ENCODE data around the gene ROBO1.

Gene ROBO1

DNA sequence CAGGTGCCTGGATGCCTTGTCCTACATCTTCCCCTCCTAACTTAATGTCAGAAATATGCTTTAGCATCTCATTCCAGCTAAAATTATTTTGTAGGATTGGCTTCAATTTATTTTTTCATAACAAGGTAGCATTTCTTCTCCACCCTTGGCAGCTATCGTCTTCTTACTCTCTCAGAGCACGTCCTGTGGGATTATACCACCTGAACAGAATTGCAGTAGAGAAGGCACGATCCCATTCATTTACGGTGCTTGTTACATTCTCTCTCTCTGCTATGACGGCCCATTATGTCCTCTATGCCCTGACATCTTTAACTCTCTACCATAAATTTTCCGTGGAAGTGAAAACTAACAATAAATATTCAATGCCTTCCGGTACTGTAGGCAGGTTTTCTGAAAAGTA lies 103.3 kb downstream of the ROBO1 start:
- no peak for DNase-seq

DNA sequence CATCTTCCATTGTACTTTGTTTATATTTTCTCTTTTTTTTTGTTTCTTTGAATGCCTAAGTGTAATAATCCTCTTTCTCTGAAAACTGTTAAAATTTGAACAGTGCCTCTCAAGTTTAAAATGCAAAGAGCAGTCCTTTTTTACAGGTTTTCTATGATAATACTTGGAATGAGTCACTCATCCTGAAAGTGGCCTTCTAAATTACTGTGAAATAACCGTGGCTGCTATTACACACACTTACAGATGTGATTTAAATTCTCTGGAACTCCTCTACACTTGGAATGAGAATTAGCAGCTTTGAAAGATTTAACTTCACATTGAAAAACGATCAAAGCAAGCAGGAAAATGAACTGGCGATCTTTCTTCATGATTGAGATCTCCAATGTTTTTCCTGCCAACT lies 105.9 kb downstream of the ROBO1 start:
- no peak for DNase-seq

DNA sequence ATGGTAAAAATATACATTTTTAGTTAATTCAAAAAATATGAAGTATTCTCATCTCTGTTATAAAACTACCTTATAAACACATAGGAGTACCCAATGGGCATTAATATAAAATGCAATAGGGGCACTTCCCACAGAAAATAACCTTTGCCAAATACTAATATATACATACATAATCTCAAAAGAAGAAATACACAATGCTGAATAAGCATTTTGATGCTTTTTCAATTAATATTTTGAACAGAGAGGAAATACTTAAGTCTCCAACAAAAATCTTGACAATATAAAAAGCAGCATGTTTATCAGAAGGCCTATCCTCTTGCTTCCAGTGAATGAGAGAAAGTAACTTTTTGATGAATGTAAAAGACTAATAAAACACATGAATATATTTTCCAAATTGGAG lies 110.7 kb downstream of the ROBO1 start:
- no peak for DNase-seq

DNA sequence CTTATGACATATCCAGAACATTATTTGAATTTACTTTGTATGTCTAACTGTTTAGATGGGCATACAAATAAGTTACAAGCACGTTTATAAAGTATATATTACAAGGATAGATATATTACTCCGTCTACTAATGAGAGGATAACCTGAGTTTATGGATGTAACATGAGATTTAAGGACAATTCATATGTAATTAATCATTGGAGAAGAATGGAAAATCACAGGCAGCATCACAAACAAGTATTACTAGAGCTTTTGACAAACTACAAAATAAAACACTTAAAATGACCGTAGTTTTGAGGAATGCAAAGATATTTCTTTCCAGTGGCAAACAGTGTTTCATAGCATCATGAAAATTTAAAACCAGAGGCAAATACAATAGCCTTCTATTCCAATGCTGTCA lies 113.8 kb downstream of the ROBO1 start:
- no peak for DNase-seq

DNA sequence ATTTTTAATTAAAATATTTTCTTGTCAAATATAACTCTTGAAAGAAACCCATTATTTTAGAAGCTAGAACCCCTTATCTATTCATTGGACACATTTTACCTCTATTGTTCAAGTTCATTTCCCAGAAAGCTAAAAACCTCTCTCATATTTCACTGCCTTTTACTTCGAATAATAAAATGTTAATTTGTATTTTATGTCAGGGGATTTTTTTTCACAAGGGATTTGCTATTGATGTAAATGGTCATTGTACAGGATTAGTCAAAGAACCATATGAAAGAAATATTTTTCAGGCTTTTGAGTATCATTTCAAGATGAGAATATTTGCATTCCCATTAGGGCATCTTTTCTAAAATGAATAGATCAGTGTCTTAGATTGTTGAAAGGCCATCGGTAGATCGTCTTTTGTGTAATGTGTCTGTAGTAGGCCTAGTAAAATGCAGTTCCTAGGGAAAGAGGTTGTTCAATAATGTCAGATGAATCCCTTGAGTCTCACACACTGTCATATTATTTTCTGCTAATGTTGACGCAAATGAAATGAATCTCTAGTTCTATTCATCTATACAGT lies 114.5 kb downstream of the ROBO1 start:
- DNase-seq: no peak

DNA sequence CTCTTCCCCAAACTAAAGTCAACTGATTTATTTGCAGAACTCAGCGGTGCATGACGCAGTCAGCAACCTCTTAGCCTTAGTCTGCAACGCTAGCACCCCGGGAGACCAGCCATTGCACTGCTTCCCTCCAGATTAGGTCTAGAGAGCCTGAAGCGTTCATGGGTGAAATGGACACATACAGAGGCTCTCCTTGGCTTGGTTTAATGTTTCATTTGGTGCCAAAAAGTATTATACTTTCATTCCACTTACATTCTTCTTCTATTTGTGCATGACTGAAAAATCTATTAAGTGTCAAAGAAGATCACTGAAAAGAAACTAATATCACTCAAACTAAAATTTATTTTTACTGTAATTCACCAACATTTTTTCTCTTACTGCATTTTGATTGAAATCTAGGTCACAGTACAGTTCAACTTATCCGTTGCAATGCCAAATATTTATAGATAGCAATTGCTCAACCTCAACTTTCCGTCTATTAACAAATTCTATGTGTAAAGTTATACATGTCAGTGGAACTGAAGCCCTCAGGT lies 116.2 kb downstream of the ROBO1 start:
- DNase-seq: peak; percentile 85

DNA sequence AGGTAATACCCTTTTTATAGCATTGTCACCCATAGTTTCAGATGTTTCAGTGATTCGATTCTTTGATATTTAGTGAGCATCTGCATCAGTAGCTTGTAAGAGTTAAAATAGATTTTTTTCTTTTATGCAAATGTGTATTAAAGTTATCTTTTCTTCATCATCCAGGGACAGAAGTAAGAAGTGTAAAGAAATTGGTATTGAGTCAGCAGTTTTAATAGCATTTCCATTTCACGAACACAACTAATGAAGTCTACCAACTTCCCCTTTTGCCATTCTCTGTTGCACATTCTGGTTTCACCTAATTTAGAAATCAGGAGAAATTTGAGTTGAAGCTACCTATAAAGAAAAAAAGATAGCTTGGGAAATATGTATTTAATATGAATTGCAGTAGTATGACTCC lies 127.9 kb downstream of the ROBO1 start:
- DNase-seq: no peak

DNA sequence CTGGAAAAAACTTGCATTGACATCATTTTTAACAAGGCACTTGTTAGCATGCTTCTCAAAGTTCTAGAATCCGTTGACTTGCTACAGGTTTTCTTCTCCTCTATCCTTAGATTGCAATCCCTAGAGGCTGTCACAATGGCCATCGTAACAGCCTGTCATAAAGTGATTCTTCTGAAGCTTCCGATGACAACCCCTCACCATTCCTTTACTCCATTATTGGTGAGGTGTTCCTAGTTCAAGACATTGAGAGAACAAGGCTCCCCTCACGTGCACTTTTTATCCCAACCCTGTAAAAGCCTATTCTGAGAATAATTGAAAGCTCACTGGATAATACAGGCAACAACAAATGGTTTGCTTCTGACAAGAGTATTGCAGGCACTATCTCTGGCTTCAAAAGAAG lies 131.4 kb downstream of the ROBO1 start:
- no peak for DNase-seq

DNA sequence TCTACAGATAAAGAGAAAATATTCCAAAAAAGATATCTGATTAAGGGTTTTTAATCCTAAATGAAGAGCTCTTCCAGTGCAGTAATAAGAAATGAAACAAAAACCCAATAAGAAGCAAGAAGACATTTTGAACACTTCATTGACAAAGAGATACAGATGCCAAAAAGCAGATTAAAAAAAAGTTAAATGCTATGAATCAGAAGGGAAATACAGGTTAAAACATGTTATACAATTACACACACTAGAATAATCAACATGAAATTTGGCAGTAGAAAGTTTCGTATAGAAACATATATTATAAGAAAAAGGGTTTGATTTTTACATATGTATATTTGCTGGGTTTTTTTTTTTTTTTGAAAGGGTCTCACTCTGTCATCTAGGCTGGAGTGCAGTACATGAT lies 135.0 kb downstream of the ROBO1 start:
- no peak for DNase-seq

DNA sequence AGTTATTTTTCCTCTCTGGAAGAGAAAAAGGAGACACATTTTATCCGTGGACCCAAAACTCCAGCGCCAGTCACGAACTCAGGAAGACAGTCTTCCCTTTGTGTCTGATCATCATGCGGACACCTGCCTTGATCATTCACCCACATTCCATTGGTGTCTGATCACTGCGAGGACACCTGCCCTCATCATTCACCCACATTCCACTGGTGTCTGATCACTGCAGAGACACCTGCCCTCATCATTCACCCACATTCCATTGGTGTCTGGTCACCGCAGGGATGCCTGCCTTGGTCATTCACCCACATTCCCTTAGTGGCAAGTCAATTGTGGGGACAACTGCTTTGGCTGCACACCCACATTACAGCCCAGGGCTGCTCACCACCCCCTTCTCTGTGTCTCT lies 148.9 kb downstream of the ROBO1 start:
- DNase-seq: no peak

DNA sequence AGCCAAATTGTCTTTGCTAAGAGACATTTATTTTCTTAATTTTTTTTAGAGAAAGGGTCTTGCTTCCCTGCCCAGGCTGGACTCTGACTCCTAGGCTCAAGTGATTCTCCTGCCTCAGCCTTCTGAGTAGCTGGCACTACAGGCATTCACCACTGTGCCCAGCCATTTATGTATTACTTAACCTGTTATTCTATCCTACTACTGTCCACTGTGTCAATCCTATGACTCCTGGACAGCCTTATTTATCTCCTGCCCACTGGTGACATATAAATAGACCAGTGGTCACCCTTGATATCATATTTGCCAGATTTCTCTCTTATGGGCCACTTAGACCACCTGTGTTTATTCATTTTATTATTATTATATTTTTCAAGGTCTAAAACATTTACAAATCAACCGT lies 161.4 kb downstream of the ROBO1 start:
- no peak for DNase-seq

DNA sequence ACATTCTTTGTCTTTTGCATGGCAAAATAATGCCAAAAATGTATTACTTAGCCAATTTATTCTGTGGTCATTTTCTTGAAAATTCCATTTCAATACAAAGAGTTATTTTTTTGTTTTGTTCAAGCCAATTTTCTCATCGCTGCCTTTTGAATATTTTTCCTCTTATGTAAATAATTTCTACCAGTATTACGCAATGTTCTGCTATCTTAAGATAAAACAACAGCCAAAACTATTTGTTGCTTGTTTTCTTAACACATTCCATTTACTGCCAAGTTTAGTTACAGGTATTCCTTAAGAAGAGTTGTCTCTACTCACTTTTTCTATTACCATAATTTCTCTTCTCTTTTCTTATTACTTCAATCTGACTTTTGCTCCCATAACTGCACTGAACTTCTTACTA lies 163.1 kb downstream of the ROBO1 start:
- no peak for DNase-seq

DNA sequence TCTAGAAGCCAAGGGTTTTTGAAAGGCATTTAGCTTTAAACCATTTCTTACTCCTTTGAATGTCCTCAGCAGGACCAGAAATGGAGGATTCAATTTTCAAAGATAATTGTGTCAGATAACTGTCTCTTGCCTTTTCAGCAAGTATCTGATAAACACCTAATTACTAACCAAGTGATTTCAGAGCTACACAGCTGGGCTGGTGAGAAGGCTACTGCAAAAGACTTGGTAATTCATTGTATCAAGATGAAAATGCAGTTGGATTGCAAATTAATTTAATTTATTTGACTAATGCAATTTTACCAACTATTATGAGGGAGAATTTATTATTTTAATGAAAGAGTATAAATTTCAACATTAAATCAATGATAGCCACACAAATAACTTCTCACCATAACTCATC lies 165.4 kb downstream of the ROBO1 start:
- DNase-seq: no peak

DNA sequence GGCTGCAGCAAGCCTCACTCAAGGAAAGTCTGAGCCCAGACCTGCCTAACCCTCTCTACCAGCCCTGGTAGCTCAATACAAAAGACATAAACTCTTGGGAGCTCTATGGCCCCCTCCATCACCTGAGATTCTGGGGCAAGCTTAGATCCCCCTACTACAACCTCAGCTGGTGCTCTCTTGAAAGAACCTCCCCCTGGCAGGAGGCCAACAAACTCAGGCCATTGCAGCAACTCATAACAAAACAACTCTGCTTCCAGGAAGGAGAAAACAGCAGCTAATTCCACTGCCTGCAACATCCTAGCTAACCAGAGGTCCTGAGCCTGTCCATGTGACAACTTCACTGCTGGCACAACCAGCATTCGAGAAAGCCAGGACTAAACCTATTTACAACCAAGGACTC lies 169.2 kb downstream of the ROBO1 start:
- peak; percentile 77 for DNase-seq

DNA sequence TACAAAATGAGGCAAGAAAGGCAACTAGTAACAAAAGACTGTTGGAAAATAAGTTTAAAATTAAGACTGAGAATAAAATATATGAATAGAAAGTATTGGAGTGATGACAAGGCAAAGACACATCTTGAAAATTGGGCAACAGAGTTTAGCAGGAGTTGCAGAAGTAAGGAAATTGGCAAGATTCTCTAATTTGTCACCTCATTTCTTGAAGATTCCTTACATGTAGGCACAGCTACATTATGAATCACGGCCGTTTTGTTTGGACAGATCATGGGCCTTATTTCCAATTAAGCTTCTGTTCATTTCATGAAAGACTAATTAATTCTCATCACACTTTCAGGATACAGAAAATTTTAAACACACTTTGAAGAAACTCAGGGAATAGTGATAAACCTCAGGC lies 170.1 kb downstream of the ROBO1 start:
- no peak for DNase-seq

DNA sequence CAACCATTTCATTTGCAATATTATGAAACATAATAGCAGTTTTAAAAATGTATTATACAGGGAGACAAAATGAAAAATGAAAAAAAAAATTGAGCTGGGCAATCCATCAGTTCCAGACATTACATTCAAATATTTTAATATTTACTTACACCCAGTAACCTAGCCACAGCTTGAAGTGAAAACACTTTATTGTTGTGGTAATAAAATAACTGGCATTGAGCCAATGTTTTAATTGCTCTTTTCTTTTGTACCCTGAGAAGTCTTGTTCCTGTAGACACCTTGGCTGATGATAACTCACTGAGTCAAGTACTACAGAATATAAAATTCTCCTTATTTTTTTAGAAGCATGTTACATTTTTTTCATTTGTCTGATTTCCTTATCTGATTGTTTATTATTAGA lies 180.6 kb downstream of the ROBO1 start:
- DNase-seq: no peak

DNA sequence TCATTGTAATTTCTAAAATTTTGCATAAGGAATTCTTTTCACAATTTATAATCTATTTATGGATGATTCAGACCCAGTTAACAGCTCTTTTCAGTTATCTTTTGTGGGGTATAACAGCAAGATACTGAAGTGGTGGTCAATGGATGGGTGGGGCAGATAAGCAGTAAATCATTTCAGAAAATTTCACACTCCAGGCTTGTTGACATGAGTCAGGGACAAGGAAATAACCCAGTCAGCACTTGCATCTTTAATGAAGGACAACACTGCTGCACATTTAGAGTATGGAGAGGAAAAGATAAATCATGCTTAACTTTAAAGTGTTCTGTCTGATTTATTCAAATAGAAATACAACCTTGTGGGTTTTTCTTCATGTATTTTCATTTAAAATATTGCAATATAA lies 181.6 kb downstream of the ROBO1 start:
- no peak for DNase-seq

DNA sequence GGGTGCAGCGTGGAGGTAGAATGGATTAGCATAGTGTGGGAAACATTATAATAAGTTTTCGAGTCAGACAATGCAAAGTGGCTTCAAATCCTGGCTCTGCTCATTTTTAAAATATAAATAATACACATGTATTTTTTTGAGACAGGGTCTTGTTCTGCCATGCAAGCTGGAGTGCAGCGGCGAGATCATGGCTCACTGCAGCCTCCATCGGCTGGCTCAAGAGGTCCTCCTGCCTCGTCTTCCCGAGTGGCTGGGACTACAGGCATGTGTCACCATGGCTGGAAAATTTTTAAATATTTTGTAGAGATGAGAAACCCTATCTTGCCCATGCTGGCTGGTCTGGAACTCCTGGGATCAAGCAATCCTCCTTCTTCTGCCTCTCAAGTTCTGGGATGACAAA lies 194.9 kb downstream of the ROBO1 start:
- DNase-seq: no peak

DNA sequence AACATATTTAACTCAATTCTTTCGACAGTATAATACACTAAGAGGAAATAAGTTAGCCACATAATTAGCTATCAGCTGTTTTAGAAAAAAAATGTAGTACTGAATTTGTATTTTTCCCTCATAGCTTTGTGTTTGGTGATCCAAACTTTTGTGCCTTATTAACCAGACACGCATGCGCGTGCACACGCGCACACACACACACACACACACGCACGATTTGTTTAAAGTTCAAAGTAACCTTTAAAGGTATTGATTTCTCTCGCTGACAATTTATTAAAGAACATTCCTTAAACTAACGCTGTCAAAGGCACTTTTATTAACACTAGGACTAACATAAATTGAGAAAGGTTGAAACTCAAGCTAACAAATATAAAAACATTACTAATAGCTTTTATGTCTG lies 198.9 kb downstream of the ROBO1 start:
- DNase-seq: no peak

DNA sequence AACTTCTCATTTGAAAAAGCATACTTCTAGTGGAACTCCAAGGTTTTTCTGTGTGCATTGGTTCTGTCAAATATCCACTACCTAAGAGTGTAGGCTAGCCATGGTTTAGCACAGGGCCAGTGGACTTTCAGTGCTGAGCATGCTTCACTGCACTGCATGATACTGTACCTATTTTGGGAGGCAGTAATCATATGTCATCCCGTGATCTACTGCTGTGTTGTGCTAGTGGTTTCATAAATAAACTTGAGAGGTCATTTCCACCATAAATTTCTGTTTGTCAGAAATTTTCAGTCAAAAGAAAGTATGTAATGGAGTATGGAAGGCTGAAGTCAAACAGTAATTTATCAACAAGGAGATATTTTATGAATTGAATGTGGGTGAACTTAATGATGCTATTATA lies 203.6 kb downstream of the ROBO1 start:
- DNase-seq: no peak

DNA sequence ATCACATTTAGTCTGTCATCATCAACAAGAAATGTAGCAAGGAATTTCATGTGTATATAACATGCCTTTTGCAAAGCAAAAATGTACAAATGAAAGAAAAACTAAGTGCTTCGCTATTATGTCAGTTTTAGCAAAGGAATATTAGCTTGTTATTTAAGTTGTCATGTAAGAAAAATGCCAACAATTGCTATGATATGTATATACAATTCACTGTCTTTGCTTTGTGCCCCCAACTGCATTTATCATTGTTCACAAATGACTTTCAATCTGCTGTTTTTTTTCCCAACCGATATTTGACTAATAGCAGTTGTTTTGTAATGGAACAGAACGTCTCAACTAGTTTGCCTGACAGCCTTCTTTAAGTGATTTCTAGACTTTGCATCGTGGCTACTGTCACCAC lies 207.1 kb downstream of the ROBO1 start:
- no peak for DNase-seq

DNA sequence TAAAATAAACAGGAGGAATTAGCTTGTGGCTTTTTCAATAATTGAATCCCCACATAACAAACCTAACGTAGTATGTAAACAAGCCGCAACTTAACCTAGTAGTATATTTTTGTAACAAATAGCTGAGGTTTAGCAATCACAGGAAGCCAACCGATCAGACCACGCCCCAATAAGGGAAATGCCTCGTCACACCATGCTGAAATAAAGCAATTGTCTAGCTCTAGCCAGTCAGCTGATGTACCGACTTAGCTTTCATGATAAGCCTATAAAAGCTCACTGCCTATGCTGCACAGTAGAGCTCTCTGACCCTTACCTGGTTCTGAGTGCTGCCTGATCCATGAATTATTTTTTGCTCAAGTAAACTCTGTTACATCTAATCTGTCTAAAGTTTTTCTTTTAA lies 208.9 kb downstream of the ROBO1 start:
- no peak for DNase-seq

DNA sequence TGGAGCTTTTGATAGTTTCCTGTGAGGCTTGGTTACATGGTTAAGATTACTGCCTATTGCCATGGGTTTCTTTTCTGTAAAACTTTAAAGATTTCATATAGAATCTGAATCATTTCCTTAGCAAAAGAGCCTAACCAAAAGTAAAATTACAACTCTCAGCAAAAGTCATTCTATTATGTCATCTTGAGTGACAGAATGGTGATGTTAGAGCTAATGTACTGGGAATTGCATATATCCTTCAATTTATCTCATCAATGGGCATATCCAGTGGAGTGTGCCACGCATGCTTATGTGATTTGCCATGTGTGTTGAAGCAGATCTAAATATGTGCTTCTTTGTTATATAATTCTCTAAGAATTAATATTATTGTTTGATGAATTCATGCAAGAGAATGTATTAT lies 212.1 kb downstream of the ROBO1 start:
- no peak for DNase-seq

DNA sequence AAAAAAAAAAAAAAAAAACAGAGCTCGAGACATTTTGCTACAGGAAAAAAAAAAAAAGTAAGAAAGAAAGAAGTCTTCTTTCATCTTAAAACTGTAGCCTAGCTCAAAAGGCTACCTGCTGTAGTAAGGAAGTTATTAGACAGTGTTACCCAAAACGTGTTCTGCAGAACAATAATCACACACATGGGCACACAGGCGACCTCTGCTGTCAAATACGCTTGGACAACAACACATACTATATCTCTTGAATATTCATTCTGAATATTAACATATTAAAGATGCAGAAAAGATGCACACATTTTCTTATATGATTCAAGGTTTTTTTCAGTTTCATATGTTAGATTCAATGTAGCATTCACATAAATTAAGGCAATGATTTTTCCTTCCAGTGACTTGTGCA lies 215.8 kb downstream of the ROBO1 start:
- no peak for DNase-seq

DNA sequence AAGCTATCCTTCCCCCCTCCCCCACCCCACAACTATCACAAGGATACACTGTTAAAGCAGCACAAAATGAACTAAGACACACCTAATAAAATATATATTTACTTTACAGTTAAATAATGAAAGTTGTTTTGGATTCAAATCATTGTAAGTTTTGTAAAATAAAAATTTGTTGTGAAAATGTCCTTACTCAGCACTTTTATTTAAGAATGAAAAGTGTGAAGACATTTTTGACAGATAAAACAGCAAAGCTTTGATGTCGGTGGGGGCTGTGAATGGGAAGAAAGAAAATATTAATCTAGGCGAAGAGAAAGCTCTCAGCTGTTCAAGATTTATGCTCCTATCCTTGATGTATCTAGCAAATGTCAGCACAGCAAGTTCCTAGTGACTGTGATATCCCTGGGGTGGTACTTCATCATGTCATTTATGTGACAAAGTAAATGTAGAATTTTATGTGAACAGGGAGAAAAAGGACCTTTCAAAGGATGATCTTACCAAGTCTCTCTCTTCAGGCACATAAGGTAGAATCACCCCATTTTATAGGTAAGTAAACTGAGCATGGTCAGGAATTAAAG lies 216.4 kb downstream of the ROBO1 start:
- DNase-seq: no peak

Data from NCI-H345 (cell line).